Ramos (cell line): ENCODE results near the gene EPS8.

Experiments used
- in situ Hi-C: fragments of 300-500 bp; cut with MboI; formaldehyde crosslinking; loops from one replicate; pipeline ENCODE4 v1.14.3; 2022; ENCODE audit warnings: low sequenced_read_pairs; ENCODE audit not compliant: unreplicated experiment

EPS8 gene

DNA sequence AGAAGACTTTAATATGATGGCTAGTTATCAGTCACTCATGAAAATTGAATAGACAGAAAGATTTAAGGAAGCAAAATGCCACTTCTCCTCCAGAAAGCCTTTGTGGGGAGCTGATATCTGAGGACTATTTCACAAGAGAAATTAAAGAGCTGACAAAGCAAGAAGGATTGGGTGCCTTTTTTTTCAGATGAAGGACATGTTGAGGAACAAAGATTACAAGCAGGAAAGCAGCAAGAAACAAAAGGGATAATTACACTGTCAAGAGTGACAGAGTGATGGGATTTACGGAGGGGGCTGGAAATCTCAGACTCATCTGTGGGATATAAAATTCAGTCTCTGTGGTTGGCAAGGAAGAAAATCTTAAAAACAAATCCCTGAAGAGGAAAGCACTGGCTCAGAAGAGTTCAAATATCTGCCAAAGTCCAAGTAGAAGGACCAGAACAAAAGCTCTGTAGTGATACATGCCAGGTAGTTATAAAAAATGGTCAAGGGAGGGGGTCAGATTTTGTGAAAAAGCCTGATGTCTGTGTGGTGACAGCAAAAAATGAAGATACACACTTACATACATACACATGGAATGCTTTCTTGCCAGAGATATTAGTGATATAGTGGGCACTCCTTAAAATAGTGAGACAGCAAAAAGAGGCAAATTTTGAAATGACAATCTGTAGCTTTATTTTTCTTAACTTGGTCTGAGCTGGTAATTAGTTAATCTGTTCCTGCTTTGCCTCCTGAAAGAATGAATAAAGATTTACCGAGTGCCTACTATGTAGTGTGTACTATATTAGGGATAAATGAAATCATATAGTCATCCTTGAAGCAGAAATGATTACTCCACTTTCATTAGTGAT lies 62.9 kb downstream of the EPS8 start:
- in situ Hi-C loops = no loop called here

DNA sequence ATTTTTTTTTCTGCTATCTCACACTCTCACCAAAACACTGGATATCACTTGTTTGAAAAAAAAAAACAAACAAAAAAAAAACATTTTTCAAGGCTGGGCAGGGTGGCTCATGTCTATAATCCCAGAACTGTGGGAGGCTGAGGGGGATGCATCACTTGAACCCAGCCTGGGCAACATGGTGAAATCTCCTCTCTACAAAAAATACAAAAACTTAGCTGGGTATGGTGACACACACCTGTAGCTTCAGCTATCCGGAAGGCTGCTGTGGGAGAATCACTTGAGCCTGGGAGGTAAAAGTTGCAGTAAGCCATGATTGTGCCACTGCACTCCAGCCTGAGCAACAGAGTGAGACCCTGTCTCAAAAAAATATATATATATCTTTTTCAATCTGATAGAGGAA lies 66.2 kb downstream of the EPS8 start:
- in situ Hi-C loops = no loop called here

DNA sequence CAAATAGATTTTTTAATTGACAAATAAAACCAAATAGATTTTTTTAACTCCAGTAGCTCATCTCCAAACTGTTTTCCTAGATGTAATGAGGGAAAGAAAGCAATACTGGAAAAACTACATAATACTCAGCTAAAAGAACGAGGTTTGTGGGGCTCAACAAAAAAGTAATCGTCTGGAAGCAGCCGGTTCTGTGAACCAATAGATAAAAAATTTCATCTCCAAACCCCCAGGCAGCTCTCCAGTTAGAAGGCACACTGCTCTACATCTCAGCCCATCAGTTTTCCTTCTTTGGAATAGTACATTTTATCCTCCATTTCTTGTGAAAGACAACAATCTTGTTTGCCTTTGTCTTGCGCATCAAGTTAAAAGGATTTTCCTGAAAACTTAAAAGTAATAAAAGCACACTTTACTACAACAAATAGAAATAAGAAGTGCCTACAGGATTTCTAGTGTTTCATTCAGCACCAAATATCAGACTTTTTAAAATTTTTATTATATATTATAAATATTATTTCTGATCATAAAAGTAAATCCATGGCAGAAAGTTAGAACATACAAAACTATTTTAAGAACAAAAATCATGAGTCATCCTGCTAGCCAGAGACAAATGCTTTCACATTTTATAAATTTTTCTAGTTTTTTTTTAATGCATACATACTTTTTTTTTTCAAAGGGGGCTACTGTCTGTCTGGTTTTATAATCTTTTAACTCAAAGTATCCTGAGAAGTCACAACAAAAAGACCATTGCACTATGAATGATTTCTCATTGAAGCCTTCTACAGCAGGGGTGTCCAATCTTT lies 67.7 kb downstream of the EPS8 start:
- in situ Hi-C loops = no loop called here

DNA sequence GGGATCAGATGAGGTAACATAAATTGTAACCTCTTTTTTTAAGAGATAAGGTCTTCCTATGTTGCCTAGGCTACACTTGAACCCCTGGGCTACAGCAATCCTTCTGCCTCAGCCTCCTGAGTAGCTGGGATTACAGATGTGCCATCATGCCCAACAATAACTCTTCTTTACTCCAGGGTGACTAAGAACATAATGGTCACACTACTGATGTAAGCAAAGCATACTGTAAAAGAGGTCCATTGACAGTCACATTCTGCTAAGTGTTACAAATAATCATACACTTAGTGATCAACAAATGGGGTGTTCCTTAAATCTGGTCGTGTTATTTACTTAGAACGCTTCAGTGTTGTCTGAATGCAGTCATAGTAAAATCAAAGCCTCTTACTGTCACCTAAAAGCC lies 68.9 kb downstream of the EPS8 start:
- in situ Hi-C loops = no loop called here

DNA sequence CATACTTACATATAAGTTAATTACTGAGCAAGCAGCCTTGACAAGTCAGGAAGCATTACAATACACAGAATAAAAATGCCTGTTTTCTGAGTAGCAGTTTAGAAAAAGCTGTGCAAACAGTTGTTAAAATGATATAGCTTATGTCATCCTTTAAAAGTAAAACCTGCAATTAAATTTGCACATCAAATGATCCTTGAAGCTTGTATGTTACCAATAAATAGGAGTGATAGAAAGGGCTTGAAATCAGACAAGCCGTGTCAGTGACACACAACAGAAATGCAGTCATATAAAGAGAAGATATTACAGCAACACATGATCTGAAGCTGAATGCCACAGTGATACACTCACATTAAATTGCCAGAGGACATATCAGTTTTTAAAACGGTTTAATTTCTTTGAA lies 70.0 kb downstream of the EPS8 start:
- in situ Hi-C loops = no loop called here

DNA sequence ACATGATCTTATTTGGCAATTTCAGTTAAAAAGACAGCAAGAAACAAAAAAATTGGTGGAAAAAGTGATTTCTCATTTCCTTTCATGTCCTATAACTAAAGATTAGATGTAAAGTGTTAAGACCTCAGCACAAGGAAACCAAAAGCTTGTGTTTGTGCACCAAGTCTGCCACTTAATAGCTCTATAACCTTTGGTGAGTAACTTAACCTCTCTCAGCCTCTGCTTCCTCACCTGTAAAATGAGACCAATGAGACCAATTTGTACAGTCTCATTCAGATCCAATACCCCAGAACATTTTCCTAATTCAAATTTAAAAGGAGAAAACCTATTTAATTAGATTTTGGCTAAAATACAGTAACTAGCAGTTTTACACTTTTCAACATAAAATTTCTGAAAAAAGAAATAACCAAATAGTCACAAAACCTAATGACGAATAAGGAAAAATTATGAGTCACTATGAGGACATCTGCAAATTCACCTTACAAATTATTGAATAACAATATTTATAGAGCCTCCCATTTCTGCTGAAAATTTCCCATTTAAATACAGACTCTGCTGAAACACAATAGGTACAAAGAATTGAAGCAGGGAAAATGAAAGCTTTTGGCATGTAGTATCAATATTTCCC lies 71.1 kb downstream of the EPS8 start:
- in situ Hi-C loops = no loop called here

DNA sequence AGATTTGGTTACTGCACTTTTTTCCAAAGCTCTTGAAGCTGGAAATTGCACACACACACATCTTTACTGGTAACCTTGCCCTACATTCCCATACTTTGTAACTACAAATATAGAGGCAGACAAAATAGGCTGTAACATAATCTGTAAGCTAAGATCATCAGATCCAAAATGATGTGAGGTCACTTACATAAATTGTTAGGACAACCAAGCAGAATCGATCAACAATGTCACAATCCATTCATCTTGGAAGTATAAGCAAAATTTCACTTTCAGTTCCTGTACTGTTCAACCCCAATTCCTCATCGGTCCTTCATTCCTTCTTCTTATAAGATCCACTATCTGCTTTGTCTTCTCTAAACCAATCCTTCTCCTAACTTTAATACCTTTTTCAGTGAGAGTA lies 72.6 kb downstream of the EPS8 start:
- in situ Hi-C loops = no loop called here

DNA sequence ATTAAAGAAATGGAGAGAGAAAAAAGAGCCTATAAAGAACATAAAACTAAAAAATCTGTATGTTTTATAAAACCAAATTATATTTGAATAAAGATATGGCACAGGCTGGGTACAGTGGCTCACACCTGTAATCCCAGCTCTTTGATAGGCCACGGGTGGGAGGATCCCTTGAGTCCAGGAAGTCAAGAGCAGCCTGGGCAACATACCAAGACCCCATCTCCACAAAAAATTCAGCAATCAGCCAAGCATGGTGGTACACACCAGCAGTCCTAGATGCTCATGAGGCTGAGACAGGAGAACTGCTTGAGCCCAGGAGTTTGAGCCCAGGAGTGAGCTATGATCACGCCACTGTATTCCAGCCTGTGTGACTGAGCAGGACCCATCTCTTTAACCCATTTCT lies 74.9 kb downstream of the EPS8 start:
- in situ Hi-C loops = no loop called here

DNA sequence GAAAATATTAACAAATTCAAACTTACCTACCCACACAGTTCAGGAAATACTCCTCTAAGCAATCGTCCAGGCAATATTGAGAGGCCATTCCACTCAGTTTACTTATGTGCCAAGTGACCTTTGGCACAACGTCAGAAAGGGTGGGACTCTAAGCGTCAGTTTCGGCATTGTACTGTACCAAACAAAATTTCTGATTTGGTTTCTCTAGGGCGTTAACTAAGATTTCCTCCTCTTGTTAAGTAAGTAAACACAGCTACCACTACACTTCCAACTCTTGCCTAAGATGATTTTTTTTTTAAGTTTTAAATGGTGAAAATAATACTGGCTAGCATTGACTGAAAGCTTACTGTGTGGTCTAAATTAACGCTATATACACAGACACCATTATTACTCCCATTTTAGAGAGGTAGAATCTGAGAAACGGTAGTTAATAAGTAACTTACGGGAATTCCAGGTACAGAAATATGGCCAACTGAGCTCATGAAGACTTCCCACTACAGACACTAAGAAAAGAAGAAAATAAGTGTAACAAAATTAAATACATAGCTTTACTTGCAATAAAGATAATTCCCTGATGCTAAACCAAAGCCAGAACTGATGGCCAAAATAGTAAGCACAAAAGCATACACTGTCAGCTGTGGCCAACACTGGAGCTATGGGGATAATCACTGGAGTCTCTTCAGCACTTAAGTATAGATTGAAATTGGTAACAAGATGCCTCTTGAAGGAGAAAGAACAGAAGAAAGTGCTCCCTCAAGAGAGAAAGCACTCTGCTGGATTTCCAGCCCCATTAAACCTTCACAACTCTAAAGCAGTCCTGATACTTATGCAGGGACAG lies 76.1 kb downstream of the EPS8 start:
- in situ Hi-C loops = no loop called here

DNA sequence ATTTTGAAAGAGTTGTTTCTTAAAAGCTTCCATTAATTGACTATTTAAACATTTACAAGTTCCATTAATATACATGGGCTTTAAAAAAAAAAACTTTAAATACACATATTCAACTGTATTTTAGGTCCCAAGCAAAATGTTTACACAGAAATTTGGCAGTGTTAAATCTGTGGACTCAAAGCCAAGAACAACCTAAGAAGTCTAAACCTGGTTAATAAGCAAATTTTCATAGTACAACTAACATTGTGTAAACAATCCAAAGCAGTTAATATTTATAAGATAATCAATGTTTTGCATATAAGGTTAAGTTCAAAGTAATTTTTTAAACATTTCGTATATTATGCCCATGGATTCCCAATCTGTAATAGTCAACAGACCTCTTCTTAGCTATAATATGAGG lies 77.0 kb downstream of the EPS8 start:
- in situ Hi-C loops = no loop called here

DNA sequence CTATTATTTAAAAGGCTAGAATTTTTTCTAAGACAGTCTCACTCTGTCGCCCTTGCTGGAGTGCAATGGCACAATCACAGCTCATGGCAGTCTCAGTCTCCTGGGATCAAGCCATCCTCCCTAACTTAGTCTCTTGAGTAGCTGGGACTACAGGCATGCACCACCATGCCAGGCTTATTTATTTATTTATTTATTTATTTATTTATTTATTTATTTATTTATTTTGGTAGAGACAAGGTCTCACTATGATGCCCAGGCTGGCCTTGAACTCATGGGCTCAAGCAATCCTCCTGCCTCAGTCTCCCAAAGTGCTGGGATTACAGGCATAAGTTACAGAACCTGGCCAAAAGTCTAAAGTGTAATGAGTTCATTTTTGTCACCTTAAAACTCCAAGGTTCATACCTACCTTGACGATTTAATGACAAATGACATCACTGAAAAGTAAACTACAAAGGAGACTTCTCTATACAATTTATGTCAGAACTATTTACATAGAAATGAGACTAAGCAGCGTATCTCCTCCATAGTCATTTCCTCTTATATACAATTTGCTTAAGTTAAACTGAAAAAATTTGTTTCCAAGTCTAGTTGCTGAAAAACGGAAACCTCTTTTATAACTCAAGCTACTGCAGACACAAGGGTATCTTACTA lies 78.2 kb downstream of the EPS8 start:
- in situ Hi-C loops = no loop called here

DNA sequence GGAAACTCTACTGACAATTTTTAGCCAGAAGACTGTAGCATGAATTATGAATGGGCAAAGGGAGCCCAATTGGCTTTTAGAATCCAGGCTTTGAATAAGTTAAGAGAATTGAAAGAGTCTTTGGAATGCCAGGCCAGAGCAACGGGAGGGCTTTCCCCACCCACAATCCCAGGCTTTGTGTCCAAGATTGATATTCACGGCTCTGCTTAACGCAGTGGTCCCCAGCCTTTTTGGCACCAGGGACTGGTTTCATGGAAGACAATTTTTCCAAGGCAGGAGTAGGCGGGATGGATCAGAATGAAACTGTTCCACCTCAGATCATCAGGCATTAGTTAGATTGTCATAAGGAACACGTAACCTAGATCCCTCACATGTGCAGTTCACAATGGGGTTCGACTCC lies 79.6 kb downstream of the EPS8 start:
- in situ Hi-C loops = no loop called here

DNA sequence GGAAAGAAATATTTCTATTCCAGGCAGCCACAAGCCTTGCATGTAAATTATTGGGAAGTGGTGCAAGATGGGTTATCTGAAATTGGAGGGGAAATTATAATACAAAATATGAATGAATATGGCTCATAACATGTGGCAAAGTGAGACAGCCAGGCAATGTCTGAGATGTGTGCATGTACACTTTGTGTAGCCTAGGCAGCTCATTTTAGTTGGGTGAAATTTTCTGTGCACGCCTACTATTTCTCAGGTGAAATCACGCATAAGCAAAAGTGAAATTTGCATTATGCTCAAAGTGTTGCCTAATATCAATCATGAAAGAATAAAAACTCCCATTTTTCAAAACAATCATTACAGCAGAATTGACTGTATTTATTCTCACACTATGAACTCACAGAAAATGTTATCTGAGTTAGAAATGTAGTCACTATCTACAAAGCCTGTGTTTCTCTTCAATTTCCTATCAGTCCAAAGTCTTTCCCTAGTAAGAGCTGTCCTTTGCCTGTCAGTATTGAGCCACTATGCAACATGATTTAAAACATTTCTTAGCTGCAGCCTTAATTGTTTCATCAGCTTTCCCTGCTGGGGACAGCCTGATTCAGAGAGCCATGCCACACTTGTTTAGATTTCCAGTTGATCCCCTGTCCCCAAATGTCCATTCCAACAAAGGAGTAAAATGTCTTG lies 80.7 kb downstream of the EPS8 start:
- in situ Hi-C loops = no loop called here

DNA sequence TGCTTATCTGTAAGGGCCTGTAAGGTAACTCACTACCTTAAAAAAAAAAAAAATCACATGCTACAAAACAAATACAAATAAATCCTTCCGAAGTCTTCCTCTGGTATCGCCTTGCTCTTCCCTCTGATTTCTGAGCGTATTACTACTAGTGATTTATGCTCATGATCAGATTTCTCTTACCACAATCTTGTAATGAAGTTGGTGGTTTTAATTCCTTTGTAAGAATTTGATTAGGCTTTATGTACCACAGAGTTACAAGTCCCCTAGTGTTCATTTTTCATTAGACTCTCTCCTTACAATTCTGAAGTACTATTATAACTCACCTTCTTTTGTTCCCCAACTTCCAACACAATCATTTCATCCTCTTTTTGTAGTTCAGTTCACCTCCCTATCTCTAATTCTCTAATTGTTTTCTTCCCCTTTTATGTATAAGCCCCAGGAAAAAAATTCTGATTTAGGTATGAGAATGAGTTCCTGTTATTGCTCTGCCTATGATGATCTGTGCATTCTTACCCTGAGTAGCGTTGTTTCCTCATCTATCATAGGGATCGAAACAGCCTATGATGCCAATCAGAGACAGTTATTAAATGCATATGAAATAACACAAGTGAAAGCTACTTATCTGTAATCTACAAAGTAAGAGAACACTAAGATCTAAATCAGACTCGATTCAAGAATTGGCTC lies 81.5 kb downstream of the EPS8 start:
- in situ Hi-C loops = no loop called here

DNA sequence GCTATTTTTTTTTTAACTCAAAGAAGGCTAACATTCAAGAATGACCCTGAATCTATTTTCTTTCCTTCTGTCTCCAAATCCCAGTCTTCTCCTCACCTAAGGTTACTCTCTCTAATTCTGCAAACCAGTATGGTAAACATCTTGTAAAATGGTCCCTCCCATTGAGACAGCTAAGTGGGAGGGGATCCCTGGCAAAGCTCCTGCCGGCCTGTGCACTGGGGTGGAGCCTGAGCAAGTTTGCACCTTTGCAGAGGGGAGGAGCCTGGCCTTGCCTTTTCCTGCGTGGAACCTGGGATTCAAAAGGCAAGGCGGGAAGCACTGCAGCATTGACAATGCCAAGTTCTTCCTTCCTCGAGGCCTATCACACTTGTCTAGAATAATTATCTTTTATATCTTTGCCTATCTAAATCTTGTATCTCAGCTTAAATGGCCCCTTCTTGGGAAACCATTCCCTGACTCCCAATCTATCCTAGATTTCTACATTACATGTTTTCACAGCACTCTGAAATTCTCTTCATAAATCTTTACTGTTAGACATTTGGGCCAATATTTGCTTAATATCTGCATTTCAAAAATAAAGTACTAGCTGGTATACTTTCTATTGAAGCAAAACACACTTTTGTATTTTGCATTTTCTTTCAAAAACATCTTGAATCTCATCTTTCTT lies 83.0 kb downstream of the EPS8 start:
- in situ Hi-C loops = no loop called here

DNA sequence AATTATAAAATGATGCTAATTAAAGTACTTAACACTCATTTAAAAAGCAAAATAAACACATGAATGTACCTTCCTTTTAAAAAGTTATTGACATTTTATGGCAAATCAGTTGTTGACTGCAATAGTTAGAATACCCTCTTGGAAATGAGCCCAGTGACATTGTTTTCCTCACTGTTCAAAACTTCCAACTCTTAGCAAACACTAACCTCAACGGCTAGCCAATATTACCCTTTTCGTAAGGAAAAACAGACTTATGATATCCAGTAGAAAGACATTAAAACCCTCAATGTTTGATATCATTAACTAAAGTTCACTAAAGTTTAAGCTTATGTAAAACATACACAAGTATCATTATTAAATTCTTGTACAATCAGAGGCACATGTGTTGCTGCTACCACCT lies 83.6 kb downstream of the EPS8 start:
- in situ Hi-C loops = no loop called here

DNA sequence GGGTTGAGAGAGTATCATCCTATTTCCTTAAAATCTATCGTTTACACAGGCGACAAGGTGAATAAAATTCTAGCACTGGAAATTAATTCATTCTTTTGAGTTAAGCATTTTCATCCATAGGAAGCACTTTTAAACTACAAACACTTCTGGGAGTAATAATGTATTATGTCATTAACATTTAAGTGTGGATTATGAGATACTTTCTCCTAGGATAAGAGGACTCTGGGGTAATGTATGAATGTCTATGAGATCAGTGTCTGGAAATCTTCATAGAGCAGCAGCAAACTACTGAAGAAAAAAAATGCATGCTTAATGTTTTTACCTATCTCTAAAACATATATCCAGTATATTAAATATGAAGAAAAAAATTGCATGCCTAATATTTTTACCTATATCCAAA lies 86.9 kb downstream of the EPS8 start:
- in situ Hi-C loops = no loop called here

DNA sequence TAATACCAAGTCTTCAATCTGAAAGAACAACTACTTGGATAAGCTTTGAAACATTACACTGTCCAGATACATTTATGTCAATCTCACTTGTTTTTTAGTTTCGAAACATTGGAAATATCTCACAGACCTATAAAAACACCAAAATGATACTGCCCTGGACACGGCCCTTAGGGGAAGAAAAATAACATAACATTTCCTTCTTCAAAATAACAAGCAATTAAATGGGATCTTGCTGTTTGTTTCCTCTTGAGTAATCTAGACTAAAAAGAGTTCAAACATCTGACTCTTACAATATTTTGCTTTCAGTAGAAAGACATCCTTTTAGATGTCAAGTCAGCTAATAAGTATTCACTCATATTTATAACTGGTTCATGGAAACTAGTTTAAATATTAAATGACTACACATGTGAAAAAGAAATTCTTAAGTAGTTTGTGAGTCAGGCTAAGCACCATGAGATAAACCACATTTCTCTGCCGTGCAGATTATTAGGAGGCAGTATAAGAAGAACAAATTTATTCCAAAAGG lies 87.5 kb downstream of the EPS8 start:
- in situ Hi-C loops = no loop called here
